Activated T-helper 17 cell treated with anti-CD3 and anti-CD28 coated beads, Interleukin-2, amount 50 U/mL, for 72 hours (primary cell): ENCODE measurements around the gene TFF1. TPM values are rescaled to one million over a fixed set of nuclear protein-coding genes. Genes with fewer than 3 reads are reported as not detected.

Source experiments
- ATAC-seq: fragments of 150-1000 bp; cut with Tn5 transposase; replicated peaks from 2 replicates; pipeline ENCODE4 v1.10.0; 2021; ENCODE audit warnings: mild to moderate bottlenecking, moderate library complexity
- H3K27ac Mint-ChIP-seq: one replicate; pipeline ENCODE4 v1.8.0; 2022; ENCODE audit warnings: mixed read lengths
- H3K27me3 Mint-ChIP-seq: one replicate; pipeline ENCODE4 v1.8.0; 2022; ENCODE audit warnings: mixed read lengths
- H3K36me3 Mint-ChIP-seq: one replicate; pipeline ENCODE4 v1.8.0; 2022; ENCODE audit warnings: low read depth, mild to moderate bottlenecking, mixed read lengths
- H3K4me1 Mint-ChIP-seq: one replicate; pipeline ENCODE4 v1.8.0; 2022; ENCODE audit warnings: mixed read lengths
- H3K4me3 Mint-ChIP-seq: one replicate; pipeline ENCODE4 v1.8.0; 2022; ENCODE audit warnings: mild to moderate bottlenecking, mixed read lengths
- H3K9me3 Mint-ChIP-seq: one replicate; pipeline ENCODE4 v1.8.0; 2022; ENCODE audit warnings: mixed read lengths
- total RNA-seq, 2 donors: library from RNA; stranded (reverse); gene quantifications; one replicate each; pipeline ENCODE4 v1.2.3, GENCODE V29; 2022

TFF1 gene
- total RNA-seq, 2 donors from 2014 or later = not detected

- peak; percentile 27 for ATAC-seq
- Mint-ChIP-seq H3K4me3 (peak overlapping the region; percentile 85), H3K27me3 (no peaks in the 10 kb centered on the region), H3K27ac (peak overlapping the region; percentile 96), H3K9me3 (peaks cover 7% of the 10 kb centered on the region), H3K4me1 (peaks cover 40% of the 10 kb centered on the region), H3K36me3 (peaks cover 72% of the 10 kb centered on the region)
Measured at GRCh38 chr21:42405064-42406013, 39.0 kb upstream of the TFF1 start.

DNA sequence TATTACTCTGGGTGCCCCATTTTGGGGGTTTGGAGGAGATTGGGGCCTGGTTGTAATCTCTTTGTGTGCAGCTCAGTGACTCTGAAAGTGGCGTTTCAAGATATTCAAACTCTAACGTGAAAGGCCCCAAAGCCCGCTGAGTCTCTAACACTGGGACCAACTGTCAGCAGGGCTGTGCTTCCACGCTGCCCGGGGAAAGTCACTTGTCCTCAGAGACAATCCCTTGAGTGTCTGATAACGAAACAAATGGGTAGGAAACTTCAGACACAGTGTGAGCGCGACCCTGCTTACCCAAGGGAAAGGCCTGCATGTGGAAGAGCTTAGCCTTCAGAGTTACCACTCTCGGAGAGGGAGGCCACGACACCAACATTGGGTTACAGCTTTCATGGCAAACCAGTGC, 38.2 kb upstream of the TFF1 start:
- Mint-ChIP-seq H3K27me3 (no peaks in the 10 kb centered on the region), H3K27ac (peak overlapping the region; percentile 96), H3K36me3 (peaks cover 72% of the 10 kb centered on the region), H3K9me3 (peaks cover 7% of the 10 kb centered on the region), H3K4me3 (peak overlapping the region; percentile 85), H3K4me1 (peaks cover 39% of the 10 kb centered on the region)
- ATAC-seq = peak; percentile 1

DNA sequence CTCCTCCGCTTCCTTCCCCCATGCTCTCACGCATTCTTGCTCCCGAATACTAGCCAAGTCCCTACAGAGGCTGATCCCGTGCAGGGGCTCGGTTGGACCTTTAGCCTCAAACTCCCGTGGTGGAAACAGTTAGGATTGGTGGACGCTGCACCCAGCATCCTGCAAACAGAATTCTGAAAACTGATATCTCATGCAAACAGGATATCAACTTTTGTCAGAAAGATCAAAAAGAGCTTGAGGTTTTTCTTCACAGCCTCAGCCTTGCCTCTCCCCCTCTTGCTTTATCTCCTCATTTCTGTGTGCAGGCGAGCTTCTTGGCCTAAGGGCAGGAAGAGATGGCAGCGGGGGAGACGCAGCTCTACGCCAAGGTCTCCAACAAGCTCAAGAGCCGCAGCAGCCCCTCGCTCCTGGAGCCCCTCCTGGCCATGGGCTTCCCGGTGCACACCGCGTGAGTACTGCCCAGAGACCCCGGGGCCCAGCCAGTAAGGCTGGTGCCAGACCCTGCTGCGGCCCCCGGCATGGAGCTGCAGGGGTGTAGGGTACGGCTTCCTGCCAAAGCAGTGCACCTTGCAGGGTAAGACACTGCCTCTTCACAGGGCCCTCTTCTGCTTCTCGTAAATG, 37.4 kb upstream of the TFF1 start, which contains the start of gene UBASH3A:
TSS of gene UBASH3A (plus strand) at position 292 of the 621 bp plus-strand sequence. CDS start at position 336, 44 bp downstream.
- Mint-ChIP-seq H3K4me3 (peak within 1 kb of the TSS; percentile 85), H3K4me1 (peaks cover 41% of the 10 kb centered on the region), H3K9me3 (peaks cover 7% of the 10 kb centered on the region), H3K27me3 (no peaks in the 10 kb centered on the region), H3K27ac (peak within 1 kb of the TSS; percentile 96), H3K36me3 (peaks cover 80% of the 10 kb centered on the region)
- ATAC-seq = peak; percentile 24

- Mint-ChIP-seq H3K27me3 (no peaks in the 10 kb centered on the region), H3K36me3 (peaks cover 77% of the 10 kb centered on the region), H3K27ac (peak overlapping the region; percentile 98), H3K9me3 (peaks cover 7% of the 10 kb centered on the region), H3K4me1 (peaks cover 46% of the 10 kb centered on the region), H3K4me3 (peak overlapping the region; percentile 85)
- no peak for ATAC-seq
Measured at GRCh38 chr21:42401820-42402251, 35.5 kb upstream of the TFF1 start.

GRCh38 chr21:42401154-42401553, 34.8 kb upstream of the TFF1 start:
- peaks cover 7% of the 10 kb centered on the region for H3K9me3 Mint-ChIP-seq
- no peaks in the 10 kb centered on the region for H3K27me3 Mint-ChIP-seq
- H3K36me3 Mint-ChIP-seq = peaks cover 71% of the 10 kb centered on the region
- no peak for ATAC-seq
- H3K4me1 Mint-ChIP-seq = peaks cover 41% of the 10 kb centered on the region
- peak overlapping the region; percentile 98 for H3K27ac Mint-ChIP-seq
- H3K4me3 Mint-ChIP-seq = peak overlapping the region; percentile 85

GRCh38 chr21:42400525-42400924, 34.2 kb upstream of the TFF1 start:
- H3K4me3 Mint-ChIP-seq = peak overlapping the region; percentile 85
- peak; percentile 70 for ATAC-seq

DNA sequence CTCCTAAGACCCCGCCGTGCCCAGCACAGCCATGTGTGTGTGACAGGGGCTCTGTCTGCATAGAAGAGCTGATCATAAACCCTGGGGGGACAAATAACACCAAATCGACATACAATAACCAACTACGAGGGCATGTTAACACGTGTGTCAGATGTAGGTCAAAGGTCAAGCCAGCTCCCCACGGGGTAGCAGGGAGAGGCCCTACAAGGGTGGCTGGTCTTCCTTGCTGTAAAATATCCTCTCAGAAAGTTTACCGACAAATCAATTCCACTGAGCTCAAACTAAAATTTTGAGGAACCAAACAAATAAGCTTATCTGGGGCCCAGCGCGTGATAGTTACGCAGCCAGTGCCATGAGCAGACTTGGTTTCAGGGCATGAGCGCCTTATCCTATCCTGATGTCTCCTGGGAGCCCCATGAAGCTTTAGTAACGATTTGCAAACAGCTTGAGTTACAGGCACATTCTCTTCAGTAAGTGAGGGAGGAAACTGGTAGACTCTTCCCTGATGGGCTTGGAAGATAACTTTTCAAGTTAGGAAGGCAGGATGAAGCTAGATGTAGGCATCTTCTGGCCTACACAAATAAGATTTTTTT, 32.2 kb upstream of the TFF1 start:
- Mint-ChIP-seq H3K9me3 (peaks cover 7% of the 10 kb centered on the region), H3K36me3 (peaks cover 64% of the 10 kb centered on the region), H3K4me1 (peaks cover 55% of the 10 kb centered on the region), H3K27ac (peak overlapping the region; percentile 75), H3K27me3 (no peaks in the 10 kb centered on the region), H3K4me3 (peak overlapping the region; percentile 85)
- no peak for ATAC-seq

More at GRCh38 chr21:42400525-42400924, 34.2 kb upstream of the TFF1 start:
- no peaks in the 10 kb centered on the region for H3K27me3 Mint-ChIP-seq
- peak overlapping the region; percentile 59 for H3K27ac Mint-ChIP-seq
- peaks cover 48% of the 10 kb centered on the region for H3K4me1 Mint-ChIP-seq
- H3K36me3 Mint-ChIP-seq = peaks cover 71% of the 10 kb centered on the region
- H3K9me3 Mint-ChIP-seq = peaks cover 7% of the 10 kb centered on the region

GRCh38 chr21:42397746-42398394, 31.5 kb upstream of the TFF1 start:
- H3K27me3 Mint-ChIP-seq = no peaks in the 10 kb centered on the region
- peak overlapping the region; percentile 17 for H3K27ac Mint-ChIP-seq
- H3K4me3 Mint-ChIP-seq = peak overlapping the region; percentile 85
- ATAC-seq = no peak
- peaks cover 58% of the 10 kb centered on the region for H3K4me1 Mint-ChIP-seq
- peaks cover 7% of the 10 kb centered on the region for H3K9me3 Mint-ChIP-seq
- peaks cover 66% of the 10 kb centered on the region for H3K36me3 Mint-ChIP-seq

- ATAC-seq = no peak
- Mint-ChIP-seq H3K4me3 (peak overlapping the region; percentile 85), H3K9me3 (peaks cover 7% of the 10 kb centered on the region), H3K27ac (peak overlapping the region; percentile 8), H3K36me3 (peaks cover 64% of the 10 kb centered on the region), H3K27me3 (no peaks in the 10 kb centered on the region), H3K4me1 (peaks cover 52% of the 10 kb centered on the region)
Measured at GRCh38 chr21:42396799-42397745, 30.7 kb upstream of the TFF1 start.

- H3K27ac Mint-ChIP-seq = peak within 1 kb of the TSS; percentile 56
- ATAC-seq = peak; percentile 25
- H3K36me3 Mint-ChIP-seq = peaks cover 64% of the 10 kb centered on the region
- H3K4me1 Mint-ChIP-seq = peaks cover 45% of the 10 kb centered on the region
- peak within 1 kb of the TSS; percentile 74 for H3K4me3 Mint-ChIP-seq
- H3K27me3 Mint-ChIP-seq = no peaks in the 10 kb centered on the region
- no peaks in the 10 kb centered on the region for H3K9me3 Mint-ChIP-seq
Measured at GRCh38 chr21:42395905-42396651, 29.7 kb upstream of the TFF1 start, which contains the start of gene TMPRSS3. TMPRSS3 (minus strand) TSS chr21:42396052; CDS start chr21:42395417, 635 bp downstream.

GRCh38 chr21:42395302-42395701, 29.0 kb upstream of the TFF1 start:
- no peaks in the 10 kb centered on the region for H3K9me3 Mint-ChIP-seq
- peaks cover 50% of the 10 kb centered on the region for H3K4me1 Mint-ChIP-seq
- peaks cover 72% of the 10 kb centered on the region for H3K36me3 Mint-ChIP-seq
- peak overlapping the region; percentile 56 for H3K27ac Mint-ChIP-seq
- ATAC-seq = no peak
- no peaks in the 10 kb centered on the region for H3K27me3 Mint-ChIP-seq
- H3K4me3 Mint-ChIP-seq = peak overlapping the region; percentile 74

DNA sequence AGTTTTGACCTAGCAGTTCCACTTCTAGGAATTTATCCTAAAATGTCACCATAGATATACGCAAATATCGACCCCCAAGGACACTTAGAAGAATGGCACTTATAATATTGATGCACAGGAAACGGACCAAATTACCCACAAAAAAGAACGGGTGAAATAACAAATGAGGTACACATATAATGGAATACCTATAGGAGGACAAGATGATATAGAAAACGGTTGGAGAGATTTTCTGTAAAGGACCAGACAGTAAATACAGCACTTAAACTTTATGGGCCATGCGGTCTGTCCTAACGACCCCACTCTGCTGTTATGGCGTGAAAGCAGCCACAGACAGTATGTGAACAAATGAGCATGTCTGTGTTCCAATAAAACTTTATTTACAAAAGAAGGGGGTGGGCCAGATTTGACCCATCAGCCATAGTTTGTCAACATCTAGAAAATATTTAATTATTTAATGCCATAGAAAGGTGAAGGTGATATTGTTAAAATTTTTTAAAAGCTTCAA, 27.2 kb upstream of the TFF1 start:
- no peaks in the 10 kb centered on the region for H3K9me3 Mint-ChIP-seq
- H3K36me3 Mint-ChIP-seq = peaks cover 77% of the 10 kb centered on the region
- peaks cover 54% of the 10 kb centered on the region for H3K4me1 Mint-ChIP-seq
- peak overlapping the region; percentile 45 for H3K27ac Mint-ChIP-seq
- H3K4me3 Mint-ChIP-seq = peak overlapping the region; percentile 71
- ATAC-seq = no peak
- no peaks in the 10 kb centered on the region for H3K27me3 Mint-ChIP-seq
